Right forelimb (tissue), 1 donor: Measurements from ENCODE around the gene HCN1.
A peak's percentile ranks its signal among the peaks of the same experiment; 100 is the strongest.
"Not testable (repeated sequence)": the region's sequence is repeated elsewhere in the genome, so short reads cannot be mapped to it uniquely, and the experiment has no call there.

Experiments
- DNase-seq: peaks from one replicate; pipeline ENCODE4 v3.0.0-alpha.2; 2018

The HCN1 gene

DNA sequence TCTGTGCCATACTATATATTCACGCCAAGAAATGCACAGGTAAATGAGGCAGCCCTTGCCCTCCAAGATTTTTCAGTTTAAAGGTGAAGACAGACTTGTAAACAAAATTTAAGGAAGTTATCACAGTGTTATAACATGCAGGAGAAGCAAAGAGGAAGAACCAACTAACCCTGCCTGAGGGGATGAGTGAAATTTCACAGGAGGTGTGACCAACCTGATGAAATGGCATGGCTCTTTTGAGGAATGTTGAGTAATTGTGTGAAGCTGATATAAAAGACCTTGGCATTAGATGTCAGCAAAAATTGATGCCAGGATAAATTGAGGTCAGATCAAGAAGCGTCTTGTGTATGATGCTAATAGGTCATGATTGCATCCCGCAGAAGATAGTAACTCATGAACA is 86.5 kb downstream of the HCN1 start:
- DNase-seq: no peak

DNA sequence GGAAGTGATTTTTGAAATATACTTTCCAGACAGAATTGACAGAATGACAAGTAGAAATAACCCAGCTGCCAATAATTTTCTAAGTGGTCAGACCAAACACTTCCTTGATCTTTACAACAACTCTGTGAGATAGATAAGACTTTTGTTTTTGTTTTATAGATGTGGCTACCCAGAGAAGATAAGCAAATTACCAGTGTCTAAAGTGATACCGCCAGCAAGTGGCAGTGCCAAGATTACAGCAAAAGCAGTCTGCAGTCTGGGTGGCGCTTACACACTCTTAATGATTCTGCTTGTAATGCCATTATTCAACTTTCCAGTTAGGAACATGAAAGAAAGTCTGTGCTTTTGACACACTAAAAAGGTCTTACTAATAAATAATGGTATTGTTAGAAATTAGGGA is 92.1 kb downstream of the HCN1 start:
- DNase-seq: no peak

DNA sequence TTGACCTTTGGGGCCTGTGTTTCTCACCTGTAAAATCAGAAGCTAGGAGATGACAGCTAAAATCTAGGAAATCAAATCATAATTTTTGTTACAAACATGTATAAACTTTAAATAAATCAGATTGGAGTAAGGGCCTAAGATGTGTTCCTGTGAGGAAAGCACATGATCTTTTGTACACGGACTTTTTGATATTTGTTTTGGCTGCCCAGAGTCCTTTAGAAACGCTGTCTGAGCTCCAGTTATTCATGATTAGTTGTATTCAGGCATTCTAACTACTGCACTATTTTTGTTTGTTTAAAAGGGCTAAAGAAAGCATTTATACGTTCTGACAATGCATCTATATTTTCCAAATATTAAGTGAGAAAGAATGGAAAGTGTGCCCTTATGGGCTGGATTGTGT is 94.8 kb downstream of the HCN1 start:
- DNase-seq: no peak

DNA sequence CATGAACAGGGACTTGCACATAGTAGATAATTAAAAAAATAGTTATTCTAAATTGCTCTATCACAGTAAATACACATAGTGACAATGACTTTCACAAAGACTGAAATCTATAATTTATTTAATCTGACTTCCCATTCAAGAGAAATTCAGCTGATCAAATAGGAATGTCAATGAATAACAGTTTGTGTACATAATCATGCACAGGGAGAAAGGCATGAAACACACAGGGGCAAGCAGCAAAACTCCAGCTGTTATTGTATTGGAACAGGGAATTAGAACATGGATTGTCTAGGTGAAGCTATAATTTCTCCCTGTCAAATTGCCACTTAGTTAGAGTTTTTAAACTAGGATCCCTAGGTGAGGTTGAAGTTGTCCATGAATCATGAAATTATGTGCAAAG is 99.9 kb downstream of the HCN1 start:
- DNase-seq: no peak

DNA sequence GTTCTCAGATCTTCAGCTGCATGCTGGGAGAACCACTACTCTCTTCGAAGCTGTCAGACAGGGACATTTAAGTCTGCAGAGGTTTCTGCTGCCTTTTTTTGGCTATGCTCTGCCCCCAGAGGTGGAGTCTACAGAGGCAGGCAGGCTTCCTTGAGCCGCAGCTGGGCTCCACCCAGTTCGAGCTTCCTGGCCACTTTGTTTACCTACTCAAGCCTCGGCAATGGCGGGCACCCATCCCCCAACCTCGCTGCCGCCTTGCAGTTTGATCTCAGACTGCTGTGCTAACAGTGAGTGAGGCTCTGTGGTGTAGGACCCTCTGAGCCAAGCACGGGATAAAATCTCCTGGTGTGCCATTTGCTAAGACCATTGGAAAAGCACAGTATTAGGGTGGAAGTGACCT is 110.2 kb downstream of the HCN1 start:
- not testable (repeated sequence) for DNase-seq

DNA sequence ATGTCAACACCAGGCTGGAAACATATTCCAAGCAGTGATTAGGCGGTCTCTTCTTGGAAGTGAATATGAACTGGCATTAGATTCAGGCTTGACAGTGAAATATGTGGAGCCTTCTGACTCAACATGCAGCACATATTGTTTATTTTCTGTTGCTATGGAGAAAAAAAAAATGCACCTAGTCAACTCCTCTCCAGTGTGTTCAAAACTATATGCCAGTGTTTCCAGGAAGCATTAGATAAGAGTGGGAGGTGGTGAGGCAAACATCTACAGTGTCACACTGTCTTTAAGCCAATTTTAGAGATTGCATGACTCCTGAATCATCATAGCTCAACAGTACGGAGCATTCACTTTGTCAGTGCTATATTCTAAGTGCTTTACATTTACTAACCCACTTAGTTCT is 117.9 kb downstream of the HCN1 start:
- DNase-seq: no peak

DNA sequence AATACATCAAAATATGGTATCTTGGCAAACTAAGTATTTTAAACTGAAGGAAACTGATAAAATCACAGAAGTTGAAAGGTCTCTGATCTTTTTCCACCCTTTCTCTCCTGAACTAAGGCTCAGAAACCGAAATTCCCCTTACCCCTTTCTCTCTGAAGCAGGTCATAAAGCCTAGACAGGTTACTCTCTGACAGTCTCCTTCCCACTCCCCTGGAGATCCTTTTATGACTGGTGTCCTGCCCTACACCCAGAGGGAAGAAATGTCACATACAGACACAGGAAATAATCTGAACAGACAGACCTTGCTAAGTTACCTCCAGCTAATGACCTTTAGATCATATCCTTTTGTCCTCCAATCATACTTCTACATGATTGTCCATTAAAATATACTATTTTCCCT is 127.4 kb downstream of the HCN1 start:
- no peak for DNase-seq

DNA sequence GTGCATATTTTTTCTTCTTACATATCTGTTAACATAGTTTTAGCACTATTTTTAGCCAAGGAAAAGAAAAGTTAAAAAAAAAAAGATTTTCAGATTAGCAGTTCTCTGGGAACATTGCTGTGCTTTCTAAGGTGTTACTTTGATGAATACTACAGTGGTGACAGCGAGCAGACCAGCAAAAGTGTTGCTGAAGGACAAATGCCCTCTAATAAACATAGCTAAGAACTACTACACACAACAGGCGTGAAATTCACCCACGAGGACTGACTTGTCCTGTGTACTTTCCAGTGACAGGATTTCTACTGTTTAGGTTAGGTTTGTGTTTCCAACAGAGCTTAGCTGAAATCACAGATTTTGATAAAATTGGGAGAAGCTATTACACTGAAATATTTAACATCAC is 153.8 kb downstream of the HCN1 start:
- DNase-seq: no peak

DNA sequence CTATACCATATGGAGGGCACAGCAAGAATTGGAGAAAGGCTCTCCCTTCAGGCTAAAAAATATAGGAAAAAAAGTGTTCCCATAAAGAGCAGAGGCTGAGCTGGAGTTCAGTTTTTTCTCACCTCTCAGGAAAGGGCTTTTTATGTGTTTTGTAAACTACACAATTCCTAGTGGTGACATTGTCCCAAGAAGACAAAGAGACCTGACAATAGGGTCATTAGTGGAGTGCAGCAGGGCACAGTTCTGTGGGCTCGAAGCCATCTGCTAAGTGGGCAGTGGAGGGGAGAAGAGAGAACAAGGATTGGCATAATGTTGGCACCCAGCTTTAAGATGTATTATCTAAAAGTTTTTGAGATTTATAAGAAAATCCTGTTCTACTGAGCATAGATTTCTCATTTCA is 162.5 kb downstream of the HCN1 start:
- DNase-seq: no peak

DNA sequence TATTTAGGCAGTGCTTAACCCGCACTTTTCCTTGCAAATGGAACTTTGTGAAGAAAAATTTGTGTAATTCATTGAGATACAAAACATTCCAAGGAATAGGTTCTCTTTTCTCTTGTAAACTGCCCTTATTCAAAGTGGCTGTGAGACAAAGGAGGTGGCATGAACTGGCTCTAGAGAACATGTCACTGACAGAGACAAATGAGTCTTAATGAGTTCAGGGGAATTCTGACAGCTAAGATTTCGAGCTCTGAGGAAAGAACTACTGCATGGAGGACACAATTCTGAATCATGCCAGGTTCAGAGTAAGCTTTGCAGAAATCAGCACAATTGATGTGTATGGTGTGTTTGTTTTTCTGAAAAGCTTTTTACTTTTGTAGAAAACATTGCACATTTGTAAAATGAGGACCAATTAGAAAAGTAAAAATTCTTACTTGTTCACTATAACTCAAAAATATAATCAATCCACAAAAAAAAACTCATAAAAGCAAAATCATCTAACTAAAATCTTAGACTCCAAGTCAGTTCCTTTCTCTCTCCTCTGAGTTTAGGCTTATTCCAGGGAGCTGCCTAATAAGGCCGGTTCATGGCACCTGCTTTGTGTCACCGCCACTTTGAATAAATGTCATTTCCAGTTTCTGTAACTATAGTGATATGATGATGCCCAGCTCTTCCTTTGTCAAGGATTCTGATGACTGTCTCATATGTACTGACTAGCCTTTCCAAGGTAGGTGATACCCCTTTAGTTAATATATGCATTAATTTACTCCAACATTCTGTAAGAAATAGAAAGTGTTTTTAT is 163.2 kb downstream of the HCN1 start:
- no peak for DNase-seq

DNA sequence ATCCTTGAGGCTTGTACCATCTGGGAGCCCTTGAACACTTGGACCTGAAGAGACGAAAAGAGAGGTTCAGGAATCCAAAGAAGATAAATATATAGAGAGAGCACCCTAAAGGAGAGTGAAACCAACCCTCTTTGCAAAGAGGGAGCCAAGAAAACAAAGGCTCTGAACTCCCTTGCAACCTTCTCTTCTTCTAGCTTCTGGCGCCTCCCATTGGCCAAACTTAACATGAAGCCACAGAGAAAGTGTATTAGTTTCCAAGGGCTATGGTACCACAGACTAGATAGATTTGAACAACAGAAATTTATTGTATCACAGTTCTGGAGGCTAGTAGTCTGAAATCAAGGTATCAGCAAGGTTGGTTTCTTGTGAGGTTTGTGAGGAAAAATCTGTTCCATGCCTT is 175.1 kb downstream of the HCN1 start:
- DNase-seq: no peak

DNA sequence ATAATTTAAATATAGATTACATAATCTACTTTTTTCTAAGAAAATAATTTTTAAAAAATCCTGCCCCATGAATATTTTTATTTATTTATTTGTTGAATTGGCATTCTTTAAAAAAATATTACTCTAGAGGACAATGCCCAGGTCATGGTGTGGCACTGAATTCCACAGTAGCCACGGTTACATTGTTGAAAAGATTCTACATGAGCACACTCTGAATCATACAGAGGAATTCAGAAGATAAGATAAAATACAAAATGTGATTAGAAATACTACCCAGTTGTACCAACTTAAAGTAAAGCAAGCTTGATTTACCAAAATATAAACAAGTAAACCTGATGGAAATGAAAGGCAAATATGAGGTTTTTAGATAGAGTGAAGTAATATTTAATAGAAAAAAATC is 183.7 kb downstream of the HCN1 start:
- no peak for DNase-seq

DNA sequence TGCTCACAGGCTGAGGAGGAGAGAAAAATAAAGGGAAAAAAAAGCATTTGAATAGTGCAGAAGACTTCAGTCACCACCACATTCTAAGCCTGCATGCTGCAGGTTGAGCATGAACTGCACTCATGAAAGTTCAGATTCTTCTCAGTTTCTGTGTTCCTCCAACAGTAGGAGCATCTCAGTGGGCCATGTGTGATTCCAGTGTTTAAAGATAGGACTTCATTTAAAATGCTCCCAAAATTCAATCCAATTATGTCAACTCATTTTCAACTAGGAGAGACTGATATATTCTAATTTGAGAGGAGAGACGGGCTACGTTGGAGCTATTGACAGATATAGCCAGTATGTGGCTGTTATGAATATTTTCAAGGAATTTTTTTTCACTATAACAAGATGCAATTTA is 186.8 kb downstream of the HCN1 start:
- no peak for DNase-seq

DNA sequence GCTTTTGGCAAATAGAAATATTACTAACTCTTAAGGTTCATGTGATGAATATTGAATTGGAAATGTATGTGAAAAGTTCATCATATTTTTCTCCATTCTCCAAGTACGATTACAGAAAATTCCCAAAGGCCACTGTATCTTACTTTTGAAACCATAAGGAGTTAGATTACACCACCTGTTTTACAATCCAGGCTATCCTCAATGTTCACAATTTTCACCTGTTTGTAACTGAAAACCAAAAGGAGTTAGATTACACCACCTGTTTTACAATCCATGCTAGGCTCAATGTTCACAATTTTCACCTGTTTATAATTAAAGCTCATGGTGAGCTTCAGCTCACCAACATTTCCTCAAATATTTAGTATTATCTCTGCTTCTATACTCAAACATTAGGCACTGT is 188.0 kb downstream of the HCN1 start:
- DNase-seq: no peak

DNA sequence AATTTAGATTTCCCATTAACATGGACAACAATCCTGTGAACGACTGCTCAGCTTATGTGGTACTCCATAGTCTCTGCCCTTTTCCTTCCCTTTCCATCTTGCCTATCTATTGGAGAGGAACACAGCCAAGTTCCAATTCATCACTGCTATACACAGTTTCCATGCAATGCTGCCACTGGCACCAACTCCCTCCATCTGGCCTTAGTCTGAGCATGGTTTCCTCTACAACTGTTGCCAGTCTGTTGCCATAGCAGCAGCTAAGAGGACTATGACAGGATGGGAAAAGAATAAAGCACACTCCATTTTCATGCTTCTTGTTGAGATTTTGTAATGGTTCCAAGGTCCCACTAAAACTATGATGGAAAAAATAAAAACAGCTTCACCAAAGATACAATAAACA is 189.0 kb downstream of the HCN1 start:
- peak; percentile 51 for DNase-seq

DNA sequence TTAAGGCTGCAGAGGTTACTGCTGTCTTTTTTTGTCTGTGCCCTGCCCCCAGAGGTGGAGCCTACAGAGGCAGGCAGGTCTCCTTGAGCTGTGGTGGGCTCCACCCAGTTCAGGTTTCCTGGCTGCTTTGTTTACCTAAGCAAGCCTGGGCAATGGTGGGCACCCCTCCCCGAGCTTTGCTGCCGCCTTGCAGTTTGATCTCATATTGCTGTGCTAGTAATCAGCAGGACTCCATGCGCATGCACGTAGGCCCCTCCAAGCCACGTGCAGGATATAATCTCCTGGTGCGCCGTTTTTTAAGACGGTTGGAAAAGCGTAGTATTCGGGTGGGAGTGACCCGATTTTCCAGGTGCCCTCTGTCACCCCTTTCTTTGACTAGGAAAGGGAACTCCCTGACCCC is 197.2 kb downstream of the HCN1 start:
- not testable (repeated sequence) for DNase-seq

DNA sequence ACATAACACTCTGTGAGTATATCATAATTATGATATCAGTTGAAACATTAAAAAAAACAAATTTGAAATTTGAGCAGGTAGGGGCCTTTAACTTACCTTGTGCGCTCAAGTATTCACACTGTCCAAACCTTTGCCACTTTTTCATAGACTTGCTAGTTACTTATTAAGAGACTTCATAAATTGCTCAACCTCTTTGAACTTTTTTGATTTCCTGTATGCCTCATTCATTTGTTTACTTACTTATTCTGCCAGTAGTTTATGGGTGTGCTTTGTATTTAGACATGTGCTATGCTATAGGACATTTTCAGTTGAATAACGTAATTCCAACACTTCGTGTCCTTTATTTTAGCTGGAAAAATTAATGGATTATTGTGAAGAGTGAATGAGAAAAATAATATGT is 204.8 kb downstream of the HCN1 start:
- no peak for DNase-seq

DNA sequence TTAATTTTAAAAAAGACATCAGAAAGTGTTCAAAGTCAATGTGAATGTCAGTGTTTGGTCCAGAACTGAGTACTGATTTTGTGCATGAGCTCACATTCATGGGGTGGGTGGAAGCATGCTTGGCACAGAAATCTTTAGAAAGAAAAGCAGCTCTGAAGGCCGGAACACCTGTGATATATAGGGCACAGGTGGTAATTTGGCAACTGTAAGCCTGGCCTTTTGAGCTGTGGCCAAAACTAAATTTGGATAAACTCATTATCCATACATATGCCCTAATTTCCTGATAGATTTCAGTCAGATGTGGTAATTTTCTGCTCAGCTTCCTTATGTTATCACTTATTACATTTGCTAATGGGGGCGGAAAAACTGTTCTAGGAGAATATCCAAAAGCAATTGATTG is 211.4 kb downstream of the HCN1 start:
- no peak for DNase-seq

DNA sequence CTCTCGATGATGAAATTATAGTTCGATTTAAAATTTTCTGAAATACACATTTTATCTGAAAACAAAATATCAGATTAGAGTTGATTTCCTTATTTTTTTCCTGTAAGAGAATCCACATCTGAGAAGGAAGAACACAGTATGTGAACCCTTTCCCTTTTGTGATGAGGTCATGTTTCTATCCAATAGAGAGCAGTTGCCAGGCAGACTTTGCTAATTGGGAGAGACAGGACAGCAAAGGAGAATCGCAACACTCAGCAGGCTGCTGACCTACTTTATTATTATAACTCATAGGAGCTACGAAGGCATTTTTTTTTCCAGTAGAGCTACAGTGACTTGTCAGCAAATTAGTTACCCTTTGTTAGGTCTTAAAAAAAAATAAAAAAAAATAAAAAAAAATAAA is 242.1 kb downstream of the HCN1 start:
- no peak for DNase-seq

DNA sequence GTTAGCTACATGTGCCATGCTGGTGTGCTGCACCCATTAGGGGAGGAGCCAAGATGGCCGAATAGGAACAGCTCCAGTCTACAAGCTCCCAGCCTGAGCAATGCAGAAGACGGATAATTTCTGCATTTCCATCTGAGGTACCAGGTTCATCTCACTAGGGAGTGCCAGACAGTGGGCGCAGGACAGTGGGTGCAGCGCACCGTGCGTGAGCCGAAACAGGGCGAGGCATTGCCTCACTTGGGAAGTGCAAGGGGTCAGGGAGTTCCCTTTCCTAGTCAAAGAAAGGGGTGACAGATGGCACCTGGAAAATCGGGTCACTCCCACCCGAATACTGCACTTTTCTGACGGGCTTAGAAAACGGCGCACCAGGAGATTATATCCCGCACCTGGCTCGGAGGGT is 251.3 kb downstream of the HCN1 start:
- DNase-seq: not testable (repeated sequence)

DNA sequence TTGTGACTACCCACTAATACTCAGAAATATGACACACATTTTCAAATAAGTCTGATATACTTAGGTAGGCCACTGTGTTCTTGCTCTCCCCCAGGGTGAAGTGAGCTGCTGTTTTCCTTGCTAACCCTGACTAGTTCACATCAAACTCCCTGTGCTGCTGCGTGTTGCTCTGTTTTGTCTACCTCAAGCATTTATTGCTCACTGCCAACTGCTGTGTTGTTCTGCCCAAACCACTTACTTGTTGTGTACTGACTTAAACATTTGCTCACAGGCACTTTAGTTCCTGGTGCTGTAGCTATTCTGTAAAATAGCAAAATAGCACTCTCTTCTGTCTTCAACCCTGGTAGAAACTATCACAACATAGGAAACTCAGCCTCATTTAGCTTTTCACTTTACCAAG is 255.7 kb downstream of the HCN1 start:
- no peak for DNase-seq

DNA sequence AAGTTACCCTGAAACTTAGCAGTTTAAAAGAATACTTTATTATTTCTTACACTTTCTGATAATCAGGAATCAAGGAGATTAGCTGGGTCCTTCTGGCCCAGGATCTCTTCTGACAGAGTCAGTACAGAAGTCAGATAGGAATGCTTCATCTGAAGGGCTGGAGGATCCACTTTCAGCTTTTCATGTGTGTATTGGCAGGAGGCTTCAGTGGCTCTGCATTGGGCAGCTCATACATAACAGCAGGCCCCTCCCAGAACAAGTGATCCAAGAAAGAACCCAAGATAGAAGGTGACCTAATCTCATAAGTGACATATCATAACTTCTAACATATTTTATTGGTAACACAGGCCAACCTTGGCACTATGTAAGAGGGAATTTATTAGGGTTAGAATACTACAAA is 258.4 kb downstream of the HCN1 start:
- no peak for DNase-seq

DNA sequence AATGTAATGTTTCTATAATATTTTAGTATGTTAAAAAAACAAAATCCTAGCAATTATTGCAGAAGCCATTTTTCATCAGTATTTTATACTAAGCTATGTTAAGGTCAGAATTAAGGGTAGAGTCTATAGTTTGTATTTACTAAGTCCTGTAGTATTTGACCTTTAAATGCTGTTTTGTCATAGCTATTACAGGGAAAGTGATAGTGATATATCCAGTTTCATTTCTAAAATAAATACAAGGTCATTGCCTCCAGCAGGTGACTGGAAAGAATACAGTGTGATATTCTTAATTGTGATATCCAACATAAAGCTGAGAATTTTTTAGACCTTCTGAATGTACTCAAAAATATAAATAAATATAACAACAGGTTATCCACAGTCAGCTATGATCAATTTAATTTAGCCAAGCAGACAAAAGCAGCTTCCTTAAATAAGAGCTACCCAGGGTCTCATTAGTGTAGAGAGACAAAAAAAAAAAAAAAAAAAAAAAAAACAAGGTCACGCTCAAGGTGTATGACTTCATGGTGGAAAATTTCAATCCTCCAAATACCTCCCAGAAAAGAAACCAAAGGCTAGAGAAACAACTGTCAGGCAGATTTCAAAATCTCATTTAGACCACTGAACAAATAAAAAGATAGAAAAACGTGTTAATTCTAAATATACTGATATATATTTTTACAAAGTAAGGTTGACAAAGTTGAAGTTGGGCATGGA is 278.7 kb downstream of the HCN1 start:
- DNase-seq: no peak

DNA sequence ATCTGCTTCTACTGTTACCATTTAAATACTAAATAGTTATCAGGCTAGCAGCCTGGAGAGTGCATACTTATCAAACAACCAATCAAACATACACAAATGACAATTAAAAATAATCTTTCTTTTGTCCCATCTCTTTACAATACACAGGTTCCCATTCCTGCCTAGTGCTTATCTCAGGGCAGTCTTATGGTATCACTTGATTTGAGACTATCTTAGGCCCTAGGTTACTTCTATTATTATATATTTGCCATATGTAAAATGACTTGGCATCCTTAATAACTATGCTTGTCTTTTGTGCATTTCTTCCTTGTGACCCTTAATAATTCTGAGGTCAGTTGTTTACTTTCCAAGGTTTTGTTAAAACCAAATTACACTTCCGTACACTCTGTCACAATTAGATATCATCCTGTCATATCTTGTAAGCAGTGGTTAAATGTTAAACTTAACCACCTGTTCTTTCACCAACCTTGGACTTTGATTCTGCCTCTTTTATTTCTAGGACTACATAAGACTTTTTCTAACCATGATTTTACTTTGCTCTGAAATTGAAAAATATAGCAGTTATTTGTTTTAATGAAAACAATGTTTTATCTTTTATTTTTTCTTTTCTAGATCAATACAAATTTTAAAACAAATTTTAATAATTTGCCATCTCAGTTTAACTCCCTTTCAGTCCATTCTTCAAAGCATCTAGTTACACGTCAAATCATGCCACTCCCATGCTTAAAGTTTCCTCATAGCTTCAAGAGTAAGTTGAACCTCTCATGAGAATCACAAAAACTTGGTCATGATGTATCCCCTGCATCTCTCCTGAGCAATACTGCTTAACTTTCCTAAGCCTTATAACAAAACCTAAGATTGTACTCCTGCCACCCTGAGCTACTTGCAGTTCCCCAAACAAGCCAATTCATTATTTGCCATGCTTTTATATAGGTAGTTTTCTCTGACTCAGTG is 281.3 kb downstream of the HCN1 start:
- DNase-seq: no peak
